ENCODE results near the gene ITGA5.
A peak's percentile ranks its signal among the peaks of the same experiment; 100 is the strongest.

ITGA5 gene

DNA sequence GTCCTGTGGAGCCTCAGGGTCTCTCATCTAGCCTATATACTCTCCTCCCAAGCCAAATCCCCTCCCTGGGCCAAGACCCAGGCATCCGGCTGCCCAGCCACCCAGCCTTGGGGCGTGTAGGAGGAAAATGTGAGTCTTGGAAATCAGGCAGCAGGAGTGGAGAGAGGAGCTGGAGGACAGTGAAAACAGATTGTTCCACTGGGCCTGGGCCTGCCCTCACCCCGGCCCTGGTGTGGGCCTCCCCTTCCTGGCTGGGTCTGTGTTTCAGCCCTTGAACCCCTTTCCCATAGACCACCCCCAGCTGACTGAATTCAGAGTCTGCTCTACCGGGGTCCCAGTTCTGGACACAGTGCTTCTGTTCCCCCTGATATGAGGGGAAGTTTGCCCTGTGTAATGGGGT, 6.7 kb downstream of the ITGA5 start:
- no peak for DNase-seq (ENCODE audit: low spot score)

- DNase-seq (ENCODE audit: low spot score), result no peak
Measured at GRCh38 chr12:54411391-54412241, 7.5 kb downstream of the ITGA5 start.

- DNase-seq (ENCODE audit: low spot score), result no peak
Measured at GRCh38 chr12:54409267-54409666, 9.8 kb downstream of the ITGA5 start.

- no peak for DNase-seq (ENCODE audit: low spot score)
Measured at GRCh38 chr12:54407183-54407905, 11.7 kb downstream of the ITGA5 start.

DNA sequence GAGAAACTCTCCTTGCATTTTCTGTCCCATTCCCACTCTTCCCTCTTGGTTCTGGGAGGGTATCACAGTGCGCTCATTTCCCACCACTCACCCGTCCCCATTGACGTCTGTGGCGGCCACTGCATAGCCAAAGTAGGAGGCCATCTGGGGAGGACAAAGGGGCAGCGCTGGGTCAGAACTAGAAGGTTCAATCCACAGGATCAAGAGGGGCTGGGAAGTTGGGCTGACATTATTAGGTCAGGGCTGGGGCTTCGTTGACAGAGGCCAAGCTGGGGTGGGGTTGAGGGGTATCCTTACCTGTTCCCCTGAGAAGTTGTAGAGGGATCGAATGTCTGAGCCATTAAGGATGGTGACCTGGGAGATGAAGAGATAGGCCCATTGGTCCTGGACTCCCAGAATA, 13.5 kb downstream of the ITGA5 start:
- no peak for DNase-seq (ENCODE audit: low spot score)

- no peak for DNase-seq (ENCODE audit: low spot score)
Measured at GRCh38 chr12:54405106-54405505, 14.0 kb downstream of the ITGA5 start.

- peak; percentile 59 for DNase-seq (ENCODE audit: low spot score)
Measured at GRCh38 chr12:54404061-54405004, 14.7 kb downstream of the ITGA5 start.

DNA sequence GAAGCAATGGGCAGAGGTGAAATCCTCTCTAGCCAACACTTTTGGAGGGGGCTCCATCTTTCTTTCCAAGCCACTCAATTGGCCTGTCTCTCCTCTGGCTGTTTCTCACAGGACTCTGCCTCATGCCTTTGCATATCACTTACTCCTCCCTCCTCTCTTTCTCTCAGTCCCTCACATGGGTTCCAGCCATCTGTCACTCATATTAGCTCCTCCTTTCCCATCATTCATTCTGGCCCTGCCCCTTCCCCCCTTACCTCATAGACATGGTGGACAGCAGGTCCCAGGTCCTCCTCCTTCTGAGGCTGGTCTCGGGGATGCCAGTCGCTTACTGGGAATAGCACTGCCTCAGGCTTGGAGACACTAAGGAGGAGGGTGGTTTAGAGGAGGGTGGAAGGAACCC, 17.9 kb downstream of the ITGA5 start:
- DNase-seq (ENCODE audit: low spot score), result no peak

- peak; percentile 83 for DNase-seq (ENCODE audit: low spot score)
Measured at GRCh38 chr12:54398995-54399793, 19.9 kb downstream of the ITGA5 start.

GRCh38 chr12:54398218-54398617, 20.8 kb downstream of the ITGA5 start:
- DNase-seq (ENCODE audit: low spot score), result no peak

DNA sequence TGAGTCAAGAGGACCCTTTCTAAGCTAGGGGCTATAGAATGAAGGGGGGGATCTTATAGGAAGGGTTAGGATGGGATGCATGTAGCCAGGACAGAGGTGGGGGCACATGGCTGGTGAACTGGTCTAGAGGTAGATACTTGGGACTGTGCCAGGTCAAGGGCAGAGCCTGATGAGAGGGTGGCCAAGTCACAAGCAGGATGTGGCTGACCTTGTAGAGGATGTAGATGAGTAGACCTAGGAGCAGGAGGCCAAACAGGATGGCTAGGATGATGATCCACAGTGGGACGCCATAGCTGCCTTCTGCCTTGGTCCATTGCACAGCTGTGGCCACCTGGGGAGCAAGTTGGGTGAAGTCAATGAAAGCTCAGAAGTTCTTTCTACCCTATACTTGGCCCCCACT, 21.9 kb downstream of the ITGA5 start:
- DNase-seq (ENCODE audit: low spot score), result no peak

DNA sequence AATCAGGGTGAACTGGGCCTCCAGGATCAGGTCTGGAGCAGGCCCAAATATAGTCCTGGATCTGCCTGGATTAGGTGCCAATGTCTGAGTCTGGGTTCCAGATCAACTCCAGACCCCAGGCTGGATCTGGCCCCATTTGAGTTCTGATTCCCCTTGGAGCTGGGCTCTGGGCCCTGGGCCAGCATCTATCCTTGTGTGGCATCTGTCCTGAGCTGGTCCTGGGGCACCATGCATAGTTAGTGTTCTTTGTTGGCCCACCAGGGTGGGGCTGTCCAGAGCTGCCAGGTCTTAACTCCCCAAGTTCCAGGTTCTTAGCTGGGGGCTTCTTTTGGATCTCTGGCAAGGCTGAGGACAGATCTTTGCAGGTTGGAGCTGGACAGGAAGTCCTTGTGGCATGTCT, 23.5 kb downstream of the ITGA5 start:
- DNase-seq (ENCODE audit: low spot score), result no peak

DNA sequence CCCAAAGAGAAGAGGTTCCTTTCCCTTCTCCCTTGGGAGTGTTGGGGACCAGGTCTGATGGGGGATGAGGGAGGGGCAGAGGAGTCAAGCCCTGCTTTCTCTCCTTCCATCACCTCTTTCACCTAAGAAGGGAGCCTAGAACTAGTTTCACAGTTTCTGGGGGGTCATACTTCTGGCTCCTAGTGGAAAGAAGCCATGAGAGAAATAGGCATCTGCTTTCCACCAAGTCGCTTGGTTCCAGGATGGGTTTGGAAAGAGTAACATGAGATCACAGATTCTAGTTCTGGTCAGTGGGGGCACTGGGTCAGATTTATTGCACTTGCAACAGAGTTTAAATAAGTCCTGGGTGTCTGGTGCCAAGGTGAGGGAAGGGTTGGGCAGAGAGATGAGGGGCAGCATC, 24.1 kb downstream of the ITGA5 start:
- no peak for DNase-seq (ENCODE audit: low spot score)

- DNase-seq (ENCODE audit: low spot score), result peak; percentile 70
Measured at GRCh38 chr12:54394281-54394719, 24.8 kb downstream of the ITGA5 start.

- DNase-seq (ENCODE audit: low spot score), result no peak
Measured at GRCh38 chr12:54393743-54394142, 25.3 kb downstream of the ITGA5 start.

DNA sequence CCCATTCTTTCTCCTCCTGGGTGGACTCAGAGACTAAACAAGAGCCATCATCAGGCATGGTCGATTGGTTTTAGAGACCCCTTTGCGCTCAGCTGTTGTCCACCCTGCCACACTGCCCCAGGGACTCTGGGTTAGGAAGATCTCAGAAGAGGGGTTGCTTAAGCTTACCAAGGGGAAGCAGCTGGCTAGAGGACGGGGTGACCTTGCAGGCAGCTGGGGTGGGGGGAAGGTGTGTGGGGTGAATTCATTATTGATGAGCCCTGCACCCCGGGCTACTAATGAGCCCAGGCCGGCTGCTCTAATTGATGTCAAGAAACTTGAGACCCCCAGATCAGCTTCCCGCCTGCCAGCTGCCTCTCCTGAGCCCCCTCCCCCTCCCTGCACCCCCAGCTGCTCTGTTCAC, 25.9 kb downstream of the ITGA5 start:
- no peak for DNase-seq (ENCODE audit: low spot score)

- no peak for DNase-seq (ENCODE audit: low spot score)
Measured at GRCh38 chr12:54392485-54393206, 26.4 kb downstream of the ITGA5 start.

GRCh38 chr12:54390668-54391551, 28.2 kb downstream of the ITGA5 start:
- peak; percentile 76 for DNase-seq (ENCODE audit: low spot score)

- DNase-seq (ENCODE audit: low spot score), result peak; percentile 43
Measured at GRCh38 chr12:54390176-54390667, 28.8 kb downstream of the ITGA5 start.

Measured in SK-N-DZ (cell line).